DOHH2 (cell line): ENCODE results near the gene BLOC1S4.

ENCODE experiments used
- H3F3A ChIP-seq: fragments of 200-600 bp; sonication (generic), shearing (Covaris generic); 2 replicates; pipeline ENCODE4 v1.6.0; 2016; ENCODE audit warnings: antibody characterized with exemption, mild to moderate bottlenecking; ENCODE audit not compliant: control insufficient read depth, insufficient read depth
- H3K27ac ChIP-seq: fragments of 200-600 bp; sonication (generic); 2 replicates; pipeline ENCODE4 v1.5.1; 2014; ENCODE audit warnings: low read depth, mild to moderate bottlenecking, low read length, moderate library complexity
- H3K27me3 ChIP-seq: fragments of 200-600 bp; sonication (generic); 2 replicates; pipeline ENCODE4 v1.6.1; 2014; ENCODE audit warnings: mild to moderate bottlenecking, low read length, mixed read lengths; ENCODE audit not compliant: control insufficient read depth
- H3K36me3 ChIP-seq: fragments of 200-600 bp; sonication (generic); 2 replicates; pipeline ENCODE4 v1.6.1; 2014; ENCODE audit warnings: mild to moderate bottlenecking, low read length, moderate library complexity, mixed read lengths; ENCODE audit not compliant: control insufficient read depth
- H3K4me1 ChIP-seq: fragments of 200-600 bp; sonication (generic); 2 replicates; pipeline ENCODE4 v1.6.1; 2014; ENCODE audit warnings: mild to moderate bottlenecking, low read length, mixed read lengths; ENCODE audit not compliant: control insufficient read depth
- H3K4me2 ChIP-seq: fragments of 200-600 bp; sonication (generic); 2 replicates; pipeline ENCODE4 v1.6.0; 2014; ENCODE audit warnings: mild to moderate bottlenecking, low read length, moderate library complexity
- H3K4me3 ChIP-seq: fragments of 200-600 bp; sonication (generic); 2 replicates; pipeline ENCODE4 v1.5.1; 2014; ENCODE audit warnings: mild to moderate bottlenecking, low read length, mixed read lengths
- H3K79me2 ChIP-seq: fragments of 200-600 bp; sonication (generic); 2 replicates; pipeline ENCODE4 v1.6.1; 2014; ENCODE audit warnings: mild to moderate bottlenecking, low read length, mixed read lengths; ENCODE audit not compliant: control insufficient read depth
- H3K9me2 ChIP-seq: fragments of 200-600 bp; sonication (generic); replicated peaks from 2 replicates; pipeline ENCODE4 v1.6.1; 2014; ENCODE audit warnings: mild to moderate bottlenecking, low read length, mixed read lengths; ENCODE audit not compliant: control insufficient read depth
- H3K9me3 ChIP-seq: fragments of 200-600 bp; sonication (generic); 2 replicates; pipeline ENCODE4 v1.6.1; 2014; ENCODE audit warnings: antibody characterized with exemption, low read length, mixed read lengths; ENCODE audit not compliant: control insufficient read depth, insufficient read depth
- H4K20me1 ChIP-seq: fragments of 200-600 bp; sonication (generic); 2 replicates; pipeline ENCODE4 v1.6.0; 2014; ENCODE audit warnings: low read depth, mild to moderate bottlenecking, antibody characterized with exemption, low read length, moderate library complexity; ENCODE audit not compliant: control insufficient read depth, insufficient read depth
- EZH2phosphoT487 ChIP-seq: fragments of 200-600 bp; sonication (generic); IDR thresholded peaks from 2 replicates; pipeline ENCODE4 v1.6.1; 2017; ENCODE audit warnings: borderline replicate concordance, mild to moderate bottlenecking, antibody characterized with exemption, low read length, moderate library complexity, mixed read lengths
- TF ChIP-seq, protein P1 (sequence below): fragments of 200-600 bp; sonication (generic); IDR thresholded peaks from one replicate; pipeline ENCODE4 v1.5.1; 2014; ENCODE audit warnings: antibody characterized with exemption, mild to moderate bottlenecking, low read depth, low read length; ENCODE audit not compliant: poor library complexity, severe bottlenecking

The BLOC1S4 gene

GRCh38 chr4:6681191-6681590, 34.8 kb upstream of the BLOC1S4 start:
- Histone ChIP-seq H3K36me3 (peaks cover 21% of the 10 kb centered on the region), H3K27ac (no peak overlapping the region)
- TF ChIP-seq, protein P1, sequence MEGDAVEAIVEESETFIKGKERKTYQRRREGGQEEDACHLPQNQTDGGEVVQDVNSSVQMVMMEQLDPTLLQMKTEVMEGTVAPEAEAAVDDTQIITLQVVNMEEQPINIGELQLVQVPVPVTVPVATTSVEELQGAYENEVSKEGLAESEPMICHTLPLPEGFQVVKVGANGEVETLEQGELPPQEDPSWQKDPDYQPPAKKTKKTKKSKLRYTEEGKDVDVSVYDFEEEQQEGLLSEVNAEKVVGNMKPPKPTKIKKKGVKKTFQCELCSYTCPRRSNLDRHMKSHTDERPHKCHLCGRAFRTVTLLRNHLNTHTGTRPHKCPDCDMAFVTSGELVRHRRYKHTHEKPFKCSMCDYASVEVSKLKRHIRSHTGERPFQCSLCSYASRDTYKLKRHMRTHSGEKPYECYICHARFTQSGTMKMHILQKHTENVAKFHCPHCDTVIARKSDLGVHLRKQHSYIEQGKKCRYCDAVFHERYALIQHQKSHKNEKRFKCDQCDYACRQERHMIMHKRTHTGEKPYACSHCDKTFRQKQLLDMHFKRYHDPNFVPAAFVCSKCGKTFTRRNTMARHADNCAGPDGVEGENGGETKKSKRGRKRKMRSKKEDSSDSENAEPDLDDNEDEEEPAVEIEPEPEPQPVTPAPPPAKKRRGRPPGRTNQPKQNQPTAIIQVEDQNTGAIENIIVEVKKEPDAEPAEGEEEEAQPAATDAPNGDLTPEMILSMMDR: peak; percentile 55
- no peak for TF ChIP-seq EZH2phosphoT487

DNA sequence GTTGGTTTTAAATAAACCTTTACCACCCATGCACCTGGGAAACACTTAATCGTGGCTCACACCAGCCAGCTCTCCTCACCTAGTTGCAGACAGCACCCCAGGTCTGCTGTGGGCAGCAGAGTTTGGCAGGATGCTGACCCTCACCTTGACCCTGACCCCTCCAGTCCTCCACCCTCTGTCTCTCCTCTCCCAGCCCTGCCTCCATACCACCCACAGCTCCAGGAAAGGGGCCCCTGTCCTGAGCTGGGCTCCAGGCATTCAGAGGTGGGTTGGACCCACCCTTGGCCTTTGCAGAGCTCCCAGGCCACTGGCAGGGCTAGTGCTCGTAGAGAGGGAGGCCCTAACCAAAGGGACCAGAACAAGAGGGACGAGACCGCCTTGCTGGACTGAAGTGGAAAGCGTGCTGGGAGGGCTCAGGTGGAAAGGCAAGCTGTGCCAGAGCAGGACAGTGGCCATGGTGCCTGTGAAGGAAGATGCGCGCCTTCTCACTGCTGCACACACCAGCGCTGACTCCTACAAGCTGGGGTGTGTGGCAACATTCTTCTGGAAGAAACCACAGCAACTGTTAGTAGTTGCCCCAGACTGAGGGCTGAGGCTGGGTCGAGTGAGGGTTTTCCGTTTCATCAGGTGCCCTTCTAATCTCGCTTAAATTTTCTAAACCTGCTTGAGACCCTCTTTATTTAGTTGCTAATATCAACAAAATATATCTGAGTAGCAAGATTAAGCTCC, 32.9 kb upstream of the BLOC1S4 start:
- no peaks in the 10 kb centered on the region; the same call in 1 of the 2 replicates for H4K20me1 ChIP-seq
- no peak overlapping the region for H3K4me2 ChIP-seq
- no peak overlapping the region for H3K4me3 ChIP-seq
- H3F3A ChIP-seq: peaks cover 10% of the 10 kb centered on the region
- H3K36me3 ChIP-seq: peaks cover 5% of the 10 kb centered on the region
- H3K4me1 ChIP-seq: no peaks in the 10 kb centered on the region
- H3K79me2 ChIP-seq: peaks cover 17% of the 10 kb centered on the region
- TF ChIP-seq, protein P1: no peak
- no peak for TF ChIP-seq EZH2phosphoT487
- no peaks in the 10 kb centered on the region for H3K9me3 ChIP-seq
- H3K9me2 ChIP-seq: no peaks in the 10 kb centered on the region
- H3K27ac ChIP-seq: no peak overlapping the region
- H3K27me3 ChIP-seq: no peaks in the 10 kb centered on the region

More at GRCh38 chr4:6681191-6681590, 34.8 kb upstream of the BLOC1S4 start:
- peaks cover 10% of the 10 kb centered on the region for H3F3A ChIP-seq
- no peaks in the 10 kb centered on the region for H3K9me2 ChIP-seq
- H3K79me2 ChIP-seq: peaks cover 33% of the 10 kb centered on the region
- no peak overlapping the region for H3K4me2 ChIP-seq
- no peaks in the 10 kb centered on the region for H3K9me3 ChIP-seq
- H3K4me3 ChIP-seq: no peak overlapping the region
- peaks cover 2% of the 10 kb centered on the region; the same call in 1 of the 2 replicates for H4K20me1 ChIP-seq
- peaks cover 8% of the 10 kb centered on the region for H3K4me1 ChIP-seq
- no peaks in the 10 kb centered on the region for H3K27me3 ChIP-seq

DNA sequence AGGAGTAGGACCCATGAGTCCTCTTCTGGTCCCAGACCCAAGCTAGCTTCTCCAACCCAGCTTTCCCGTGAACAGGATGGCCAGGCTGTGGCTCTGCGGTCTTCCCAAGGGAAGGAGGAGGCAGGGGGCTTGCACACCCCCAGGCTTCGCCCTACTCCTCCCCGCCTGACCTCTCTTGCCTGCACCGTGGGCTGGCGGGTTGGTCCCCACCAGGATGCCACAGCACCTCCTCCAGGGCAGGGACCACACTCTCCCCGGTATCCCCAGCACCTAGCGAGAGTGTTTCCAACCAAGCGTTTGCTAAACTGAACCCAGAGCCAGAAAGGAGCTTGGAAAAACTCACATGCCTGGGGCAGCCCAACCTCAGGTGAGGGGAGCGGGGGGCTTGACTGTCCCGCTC, 31.3 kb upstream of the BLOC1S4 start:
- H3K36me3 ChIP-seq: no peaks in the 10 kb centered on the region

More for the DNA sequence above, 31.3 kb upstream of the BLOC1S4 start:
- Histone ChIP-seq H3K27ac (no peak overlapping the region), H3K9me3 (no peaks in the 10 kb centered on the region), H3K27me3 (no peaks in the 10 kb centered on the region), H3K79me2 (peaks cover 8% of the 10 kb centered on the region; the same call in 1 of the 2 replicates), H4K20me1 (no peaks in the 10 kb centered on the region; the same call in 1 of the 2 replicates), H3K4me1 (no peaks in the 10 kb centered on the region), H3K4me2 (no peak overlapping the region), H3K9me2 (no peaks in the 10 kb centered on the region), H3K4me3 (no peak overlapping the region), H3F3A (peaks cover 7% of the 10 kb centered on the region; the same call in 1 of the 2 replicates)
- no peak for TF ChIP-seq EZH2phosphoT487
- TF ChIP-seq, protein P1: no peak
